ENCODE data around the gene DDX10. TPM values are rescaled to one million over a fixed set of nuclear protein-coding genes. Genes with fewer than 3 reads are reported as not detected.

The DDX10 gene
- total RNA-seq, 4 donors from 2014 or later = 8.8 to 27.7 (median 14.6) TPM

DNA sequence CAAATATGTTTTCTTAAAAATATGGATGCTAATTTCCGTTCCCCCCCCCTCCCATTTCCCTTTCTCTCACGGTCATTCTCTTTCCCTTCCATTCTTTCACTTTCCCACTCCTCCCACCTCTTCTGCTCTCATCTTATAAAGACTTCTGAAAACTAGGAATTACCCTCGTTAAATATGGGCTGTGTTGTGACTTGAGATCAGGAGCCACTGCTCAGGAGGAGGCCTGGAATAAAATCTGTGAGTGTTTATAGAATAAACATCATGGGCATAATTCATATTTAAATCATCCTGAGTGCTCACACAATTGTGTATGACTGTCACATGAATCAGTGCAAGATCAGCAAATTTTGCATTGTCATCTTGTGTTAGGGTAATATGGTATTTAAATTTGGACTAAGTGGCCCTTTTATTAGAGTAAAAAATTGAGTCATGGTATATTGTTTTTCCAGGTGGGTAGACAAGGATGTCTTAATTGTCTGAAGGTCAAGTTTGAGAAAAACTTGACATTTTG, 208.0 kb downstream of the DDX10 start:
- TF ChIP-seq, protein P1, sequence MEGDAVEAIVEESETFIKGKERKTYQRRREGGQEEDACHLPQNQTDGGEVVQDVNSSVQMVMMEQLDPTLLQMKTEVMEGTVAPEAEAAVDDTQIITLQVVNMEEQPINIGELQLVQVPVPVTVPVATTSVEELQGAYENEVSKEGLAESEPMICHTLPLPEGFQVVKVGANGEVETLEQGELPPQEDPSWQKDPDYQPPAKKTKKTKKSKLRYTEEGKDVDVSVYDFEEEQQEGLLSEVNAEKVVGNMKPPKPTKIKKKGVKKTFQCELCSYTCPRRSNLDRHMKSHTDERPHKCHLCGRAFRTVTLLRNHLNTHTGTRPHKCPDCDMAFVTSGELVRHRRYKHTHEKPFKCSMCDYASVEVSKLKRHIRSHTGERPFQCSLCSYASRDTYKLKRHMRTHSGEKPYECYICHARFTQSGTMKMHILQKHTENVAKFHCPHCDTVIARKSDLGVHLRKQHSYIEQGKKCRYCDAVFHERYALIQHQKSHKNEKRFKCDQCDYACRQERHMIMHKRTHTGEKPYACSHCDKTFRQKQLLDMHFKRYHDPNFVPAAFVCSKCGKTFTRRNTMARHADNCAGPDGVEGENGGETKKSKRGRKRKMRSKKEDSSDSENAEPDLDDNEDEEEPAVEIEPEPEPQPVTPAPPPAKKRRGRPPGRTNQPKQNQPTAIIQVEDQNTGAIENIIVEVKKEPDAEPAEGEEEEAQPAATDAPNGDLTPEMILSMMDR (IDR thresholded peaks at IDR 0.05; ENCODE audit: low read depth) = no peak

DNA sequence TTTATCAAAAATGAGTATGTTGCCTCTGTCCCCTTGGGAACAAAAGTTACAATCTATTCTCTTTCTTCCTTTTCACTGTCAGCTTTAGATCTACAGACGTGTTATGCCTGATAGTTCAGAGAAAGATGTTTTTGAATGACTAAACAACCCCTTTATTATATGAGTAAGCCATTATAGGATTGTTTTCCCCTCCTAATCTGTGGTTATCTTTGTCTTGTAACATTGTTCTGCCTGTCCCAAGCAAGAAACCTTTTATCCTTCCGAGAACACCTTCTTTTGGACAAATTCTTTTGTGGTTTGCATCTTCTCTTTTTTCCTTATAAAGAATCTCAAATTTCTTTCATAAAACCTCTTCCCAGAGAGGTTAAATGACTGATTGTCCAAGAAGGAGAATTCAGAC, 208.4 kb downstream of the DDX10 start:
- TF ChIP-seq, protein P1 (IDR thresholded peaks at IDR 0.05; ENCODE audit: low read depth) = no peak

DNA sequence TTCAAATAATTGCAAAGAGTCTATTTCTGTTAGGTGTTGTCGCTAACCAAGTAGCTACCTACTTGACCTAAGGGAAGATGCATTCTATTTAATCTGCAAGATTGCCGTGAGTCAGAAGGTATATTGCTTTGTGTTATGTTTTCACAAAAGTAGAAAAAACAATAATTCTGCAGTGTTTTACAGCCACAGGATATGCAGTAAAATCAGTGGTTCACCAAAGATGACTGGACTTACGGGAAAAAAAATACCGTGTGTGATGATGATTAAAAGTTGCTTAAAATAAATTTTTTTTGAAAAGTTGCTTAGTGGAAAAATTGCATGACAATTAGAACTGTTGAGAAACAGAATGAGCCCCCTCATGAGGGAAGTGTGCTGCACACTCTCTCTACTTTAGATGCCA, 209.1 kb downstream of the DDX10 start:
- TF ChIP-seq, protein P1 (IDR thresholded peaks at IDR 0.05; ENCODE audit: low read depth) = no peak

DNA sequence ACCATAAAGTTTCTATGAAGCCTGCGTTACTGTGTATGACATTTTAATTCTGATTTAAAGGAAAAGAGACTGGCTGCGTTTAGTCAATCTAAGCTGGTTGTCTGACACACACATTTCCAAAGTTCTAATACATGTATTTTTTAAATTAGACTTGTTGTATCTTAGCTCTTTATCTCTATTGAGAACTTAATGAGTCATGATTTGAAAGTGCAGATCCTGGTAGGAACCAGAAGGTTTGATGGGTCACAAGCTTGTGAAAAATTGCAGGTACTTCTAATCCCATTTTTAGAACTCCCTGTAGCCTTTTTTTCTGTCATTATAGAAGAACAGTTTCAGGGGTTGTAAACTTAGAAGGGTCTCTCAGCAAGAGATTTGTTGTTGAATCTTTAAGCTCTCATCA, 210.3 kb downstream of the DDX10 start:
- TF ChIP-seq, protein P1 (IDR thresholded peaks at IDR 0.05; ENCODE audit: low read depth) = no peak

DNA sequence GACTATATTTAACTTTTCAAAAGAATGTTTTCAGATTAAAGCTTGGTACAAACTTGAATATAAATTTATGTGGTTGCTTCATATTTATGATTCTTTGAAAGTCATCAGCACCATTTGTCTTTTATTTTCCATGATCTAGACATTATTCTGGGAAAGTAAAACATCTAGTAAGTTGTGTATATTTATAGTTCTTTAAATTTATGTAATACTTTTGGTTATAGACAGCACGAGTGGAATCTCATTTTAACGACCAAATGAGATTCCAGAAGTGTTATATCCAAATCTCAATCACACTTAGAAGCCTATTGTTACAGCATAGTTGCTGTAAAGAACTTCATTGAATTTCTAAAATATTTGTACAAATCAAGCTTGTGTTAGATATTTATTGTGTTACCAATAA, 212.3 kb downstream of the DDX10 start:
- TF ChIP-seq, protein P1 (IDR thresholded peaks at IDR 0.05; ENCODE audit: low read depth) = no peak

DNA sequence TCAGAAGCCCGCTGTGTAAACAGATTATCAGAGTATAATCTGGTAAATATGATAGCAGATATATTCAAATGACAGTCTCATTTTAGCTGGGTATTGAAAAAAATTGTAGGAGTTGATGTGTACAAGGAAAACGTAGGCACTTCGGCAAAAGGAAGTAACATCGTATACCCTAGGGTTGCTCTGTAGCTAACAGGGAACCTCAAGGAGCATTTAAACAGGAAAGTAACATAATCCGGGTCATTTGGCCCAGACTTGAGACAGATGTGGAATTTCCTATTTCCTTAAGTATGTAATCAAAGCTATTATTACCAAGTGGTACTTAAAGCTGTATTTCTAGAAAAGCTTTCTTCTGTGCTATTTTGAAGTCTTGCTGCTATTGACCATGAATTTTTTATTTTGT, 215.6 kb downstream of the DDX10 start:
- TF ChIP-seq, protein P1 (IDR thresholded peaks at IDR 0.05; ENCODE audit: low read depth) = no peak

DNA sequence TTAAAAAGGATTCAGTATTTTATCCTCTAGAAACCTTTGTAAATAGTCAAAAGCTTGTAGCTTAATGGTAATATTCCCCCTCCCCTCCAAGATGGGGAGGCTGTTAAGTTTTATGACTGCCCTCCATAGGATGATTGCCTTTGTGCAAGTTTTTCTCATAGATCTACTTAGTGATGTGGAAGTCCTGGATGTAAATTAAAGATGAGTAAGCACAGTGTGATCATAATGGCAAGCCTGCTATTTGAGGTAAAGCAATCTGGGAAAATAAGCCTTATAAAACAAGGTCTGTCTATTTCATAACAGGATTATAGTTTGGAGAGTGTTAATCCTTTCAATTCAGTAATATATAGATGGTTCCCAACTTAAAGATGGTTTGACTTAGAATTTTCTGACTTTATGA, 216.3 kb downstream of the DDX10 start:
- TF ChIP-seq, protein P1 (IDR thresholded peaks at IDR 0.05; ENCODE audit: low read depth) = no peak
